DMS153 (cell line): ENCODE data around the gene DPF3.
"Not testable (repeated sequence)": the region's sequence is repeated elsewhere in the genome, so short reads cannot be mapped to it uniquely, and the experiment has no call there.

ENCODE experiments used
- DNase-seq: peaks from one replicate; lab custom pipeline; 2025; lab: John Stamatoyannopoulos, UW

Gene DPF3

DNA sequence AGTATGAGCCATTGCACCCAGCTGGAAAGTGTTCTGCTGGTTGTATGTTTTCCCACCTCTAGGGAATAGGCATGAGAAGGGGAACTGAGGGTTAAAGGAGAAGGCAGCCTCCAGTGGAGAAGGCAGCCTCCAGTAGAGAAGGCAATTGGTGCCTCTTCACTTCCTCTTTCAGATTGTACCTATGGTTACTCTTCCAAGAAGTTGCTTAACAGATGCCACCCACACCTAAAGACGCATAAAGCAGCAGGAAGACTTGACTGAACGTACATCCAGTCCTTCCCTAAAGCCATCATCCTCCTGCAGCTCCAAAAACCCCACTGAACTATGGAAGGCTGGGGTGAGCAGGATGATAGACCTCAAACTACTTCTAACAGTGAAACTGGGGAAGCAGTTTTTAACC lies 13.1 kb downstream of the DPF3 start:
- DNase-seq: no peak

DNA sequence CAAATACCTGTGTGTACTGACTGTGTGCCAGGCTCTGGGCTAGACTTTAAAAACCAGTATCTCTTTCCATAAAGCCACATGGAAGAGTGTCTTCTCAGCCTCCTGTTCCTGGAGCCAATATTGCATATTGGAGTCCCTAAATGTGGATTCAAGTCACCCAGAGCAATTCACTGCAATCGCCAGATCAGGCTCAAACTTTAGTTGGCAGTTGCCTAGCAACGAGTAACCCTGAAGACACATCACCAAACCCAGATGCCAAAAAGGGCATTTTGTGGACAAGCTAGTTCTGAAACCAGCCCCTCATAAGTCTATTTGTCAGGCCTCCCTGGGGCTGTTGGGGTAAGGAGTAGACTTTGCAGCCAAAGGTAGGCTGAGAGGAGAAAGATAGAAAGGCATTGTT lies 13.7 kb downstream of the DPF3 start:
- no peak for DNase-seq

DNA sequence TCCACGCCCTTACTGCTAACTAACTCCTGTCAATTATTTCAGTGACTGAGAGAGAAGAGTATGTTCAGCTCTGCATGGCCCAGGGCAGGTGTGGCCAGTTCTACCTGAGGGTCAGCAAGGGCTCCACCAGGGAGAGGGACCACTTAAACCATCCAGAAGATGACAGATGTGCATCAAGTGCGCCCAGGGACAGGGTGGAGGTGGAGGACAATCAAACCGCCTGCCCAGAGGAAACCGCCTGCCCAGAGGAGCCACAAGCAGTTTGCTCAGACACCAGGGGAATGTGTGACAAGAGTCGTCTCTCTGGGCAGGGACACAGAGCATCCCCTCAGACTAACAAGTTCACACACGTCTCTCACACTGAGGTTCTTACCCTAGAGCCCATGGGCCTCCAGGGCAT lies 14.5 kb downstream of the DPF3 start:
- DNase-seq: no peak

DNA sequence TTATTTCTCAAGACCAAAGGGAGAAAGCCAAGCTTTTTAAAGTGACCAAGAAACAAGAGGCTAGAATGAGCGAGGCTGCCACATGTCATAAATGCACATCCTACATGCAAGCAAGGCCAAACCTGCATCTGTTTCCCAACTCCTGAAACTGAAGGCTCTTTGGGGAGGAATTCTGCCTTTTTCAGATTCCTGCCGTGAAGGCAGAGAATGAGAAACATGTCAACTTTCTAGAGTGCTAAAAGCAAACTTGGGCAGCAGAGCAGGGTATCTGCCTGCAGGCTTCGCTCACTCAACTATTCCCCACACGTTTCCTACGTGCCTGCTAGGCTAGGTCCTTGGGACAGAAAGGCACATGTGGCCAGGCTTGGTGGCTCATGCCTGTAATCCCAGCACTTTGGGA lies 15.2 kb downstream of the DPF3 start:
- DNase-seq: no peak

DNA sequence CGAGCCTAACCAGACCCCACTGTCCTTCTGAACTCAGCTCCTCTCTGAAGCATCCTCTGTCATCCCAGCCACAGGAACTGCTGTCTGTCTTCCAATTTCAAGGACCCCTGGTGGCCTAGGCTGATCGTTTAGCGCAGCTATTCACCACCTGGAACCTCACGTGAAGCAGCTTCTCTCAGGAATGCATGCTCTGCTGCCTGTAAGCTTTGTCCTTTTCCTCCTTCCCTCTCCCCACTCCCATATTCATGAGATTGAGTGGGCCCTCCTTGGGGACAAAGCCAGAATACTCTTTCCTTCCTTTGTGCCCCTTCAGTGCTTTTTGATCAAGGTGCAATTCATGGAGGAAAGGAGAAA lies 17.2 kb downstream of the DPF3 start:
- no peak for DNase-seq

DNA sequence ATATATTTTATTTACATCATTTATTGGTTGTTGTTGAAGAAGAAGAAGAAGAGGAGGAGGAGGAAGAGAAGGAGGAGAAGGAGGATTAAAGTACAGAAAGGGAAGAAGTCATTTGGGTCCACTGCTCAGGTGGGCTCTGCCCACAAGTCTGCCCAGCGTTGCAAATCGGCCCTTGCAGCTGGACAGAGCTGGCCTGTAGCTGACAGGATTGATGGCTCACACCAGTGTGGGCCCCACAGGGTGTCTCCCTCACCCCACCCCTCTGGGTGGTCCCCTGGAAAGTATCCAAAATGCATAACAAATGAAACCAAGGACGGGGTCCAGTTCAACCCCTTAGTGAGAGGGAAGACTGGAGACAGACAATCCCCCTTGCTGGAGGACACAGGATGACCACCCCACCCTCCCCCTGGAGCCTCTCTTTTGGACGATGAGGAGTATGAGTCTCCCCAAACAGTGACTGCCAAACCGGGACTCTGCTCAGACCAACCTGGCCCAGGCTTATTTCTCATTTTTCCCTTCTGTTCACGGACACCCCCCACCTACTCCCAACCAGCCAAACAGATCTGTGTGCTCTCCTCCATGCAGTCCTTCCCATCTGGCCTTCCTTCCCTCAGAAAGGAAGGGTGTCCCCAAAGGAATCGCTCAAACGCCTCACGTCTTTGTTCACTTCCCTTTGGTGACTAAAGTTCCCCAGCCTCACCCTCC lies 17.7 kb downstream of the DPF3 start:
- no peak for DNase-seq

DNA sequence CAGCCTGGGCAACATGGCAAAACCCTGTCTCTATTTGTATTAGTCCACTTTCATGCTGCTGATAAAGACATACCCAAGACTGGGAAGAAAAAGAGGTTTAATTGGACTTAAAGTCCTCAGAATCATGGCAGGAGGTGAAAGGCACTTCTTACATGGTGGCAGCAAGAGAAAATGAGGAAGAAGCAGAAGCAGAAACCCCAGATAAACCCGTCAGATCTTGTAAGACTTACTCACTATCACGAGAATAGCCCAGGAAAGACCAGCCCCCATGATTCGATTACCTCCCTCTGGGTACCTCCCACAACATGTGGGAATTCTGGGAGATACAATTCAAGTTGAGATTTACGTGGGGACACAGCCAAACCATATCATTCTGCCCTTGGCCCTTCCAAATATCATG lies 23.0 kb downstream of the DPF3 start:
- not testable (repeated sequence) for DNase-seq

DNA sequence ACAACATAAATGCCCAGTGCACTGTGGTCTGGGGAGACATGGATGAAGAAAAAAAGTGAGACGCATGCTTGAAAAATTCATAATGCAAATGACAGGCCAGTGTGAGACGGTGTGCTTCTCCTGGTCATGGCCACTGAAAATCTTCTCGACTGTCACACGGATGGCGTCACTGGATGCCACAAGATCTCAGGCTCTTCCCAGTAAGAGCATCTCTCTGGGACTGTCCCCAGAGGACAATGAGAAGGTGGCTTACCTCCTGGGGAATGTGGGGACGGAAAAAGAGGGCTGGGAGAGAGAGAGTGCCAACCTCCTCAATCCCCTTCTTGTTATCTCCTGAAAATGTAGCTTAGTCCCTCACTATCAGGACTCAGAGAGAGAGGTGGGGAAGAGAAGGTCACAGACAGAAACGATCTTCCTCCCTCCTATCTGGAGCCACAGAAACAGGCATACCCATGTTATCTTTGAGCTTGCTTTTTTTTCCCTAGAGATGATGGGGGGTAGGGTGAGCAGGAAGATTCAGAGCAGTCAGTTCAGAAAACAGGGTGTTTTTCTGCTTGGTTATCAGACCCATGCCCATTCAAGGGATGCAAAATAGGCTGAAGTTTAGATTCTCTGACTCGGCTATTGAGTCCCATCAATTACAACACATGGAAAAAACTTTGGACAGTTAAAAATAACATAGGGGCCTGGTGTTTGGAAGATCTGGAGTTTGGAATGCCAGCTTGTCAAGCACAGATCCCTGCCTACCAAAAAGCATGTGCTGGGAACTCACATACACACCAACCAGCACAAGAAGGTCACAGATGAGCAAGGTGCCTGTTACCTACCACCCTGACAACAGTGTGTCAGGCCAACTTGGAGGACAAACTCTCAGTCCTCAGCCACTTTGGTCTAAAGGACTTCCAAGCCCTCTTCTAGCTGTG lies 24.2 kb downstream of the DPF3 start:
- DNase-seq: no peak

DNA sequence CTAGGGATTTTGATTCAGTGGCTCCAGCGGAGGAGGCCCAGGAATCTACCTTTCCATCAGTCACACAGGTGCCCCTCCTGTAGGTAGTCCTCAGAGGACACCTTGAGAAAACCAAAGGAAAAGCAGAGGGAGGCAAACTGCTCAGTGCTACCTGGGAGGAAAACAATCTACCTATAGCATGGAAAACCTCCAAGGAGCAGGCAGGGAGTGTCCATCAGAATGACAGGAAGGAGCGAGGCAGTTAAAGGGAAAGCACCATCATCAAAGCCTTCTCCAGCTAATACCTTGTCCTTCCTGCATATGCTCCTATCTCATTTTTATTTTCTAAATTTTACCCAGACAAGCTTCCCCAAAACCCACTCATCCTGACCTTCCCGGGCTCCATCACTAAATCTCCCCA lies 25.4 kb downstream of the DPF3 start:
- DNase-seq: no peak

DNA sequence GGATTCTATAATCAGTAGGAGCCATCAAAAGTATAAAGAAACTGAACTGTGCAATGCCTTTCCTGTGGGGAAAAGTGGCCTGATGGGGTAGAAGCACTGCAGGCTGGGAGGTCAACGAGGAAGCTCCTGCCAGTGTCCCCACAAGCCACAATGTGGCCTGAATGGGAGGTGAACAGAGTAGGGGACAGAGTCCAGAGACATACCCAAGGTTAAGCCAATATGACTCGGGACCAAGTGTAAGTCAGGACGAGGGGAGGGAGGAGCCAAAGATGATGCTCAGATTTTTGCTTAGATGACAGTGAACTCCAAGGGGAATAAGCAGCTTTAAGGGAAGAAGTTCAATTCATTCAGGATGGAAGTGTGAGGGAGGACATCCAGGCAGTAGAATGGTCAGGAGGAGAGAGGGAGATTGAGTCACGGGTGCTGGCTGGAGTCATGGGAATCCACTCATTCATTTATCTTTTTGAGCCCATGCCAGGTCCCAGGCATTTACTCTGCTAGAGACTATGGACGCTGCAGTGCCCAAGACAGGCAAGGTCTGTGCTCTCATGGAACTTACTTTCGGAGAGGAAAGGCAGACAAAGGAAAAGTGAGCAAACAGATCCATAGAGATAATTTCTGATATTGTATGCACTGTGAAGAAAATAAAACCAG lies 29.1 kb downstream of the DPF3 start:
- no peak for DNase-seq

DNA sequence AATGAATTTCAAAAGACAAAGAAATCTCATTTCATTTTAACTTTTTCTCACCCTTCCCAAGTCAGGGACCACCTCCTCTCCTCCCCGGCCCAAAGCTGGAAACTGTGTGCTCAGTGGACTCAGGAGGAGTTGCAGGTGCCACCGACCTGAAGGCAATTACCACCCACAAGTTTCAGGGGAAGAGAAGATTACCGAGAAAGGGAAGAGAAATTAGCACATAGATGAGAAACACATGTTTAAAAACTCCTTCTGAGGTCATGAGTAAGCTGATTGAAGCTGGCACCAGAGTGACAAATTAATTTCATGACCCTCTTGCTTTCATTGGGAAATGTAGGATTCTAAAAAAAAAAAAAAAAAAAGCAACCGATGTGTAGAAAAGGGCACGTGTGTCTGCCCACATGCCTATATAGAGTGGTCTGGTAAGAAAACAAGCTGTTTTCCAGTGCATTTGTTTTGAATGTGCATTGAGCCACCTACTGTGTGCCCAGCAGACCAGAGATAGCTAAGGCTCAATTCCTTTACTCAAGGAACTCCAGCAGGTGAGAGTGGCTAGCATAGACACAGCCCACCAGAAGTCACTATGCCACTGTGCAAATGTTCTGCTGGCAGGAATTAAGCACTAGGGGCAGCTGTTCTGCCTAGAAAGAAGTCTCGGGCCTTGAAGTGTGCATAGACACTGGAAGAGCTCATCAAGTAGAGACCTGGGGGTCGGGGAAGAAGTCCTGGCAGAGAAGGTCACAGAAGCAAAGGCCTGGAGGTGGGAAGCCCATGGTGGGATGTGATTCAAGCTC lies 30.5 kb downstream of the DPF3 start:
- no peak for DNase-seq

DNA sequence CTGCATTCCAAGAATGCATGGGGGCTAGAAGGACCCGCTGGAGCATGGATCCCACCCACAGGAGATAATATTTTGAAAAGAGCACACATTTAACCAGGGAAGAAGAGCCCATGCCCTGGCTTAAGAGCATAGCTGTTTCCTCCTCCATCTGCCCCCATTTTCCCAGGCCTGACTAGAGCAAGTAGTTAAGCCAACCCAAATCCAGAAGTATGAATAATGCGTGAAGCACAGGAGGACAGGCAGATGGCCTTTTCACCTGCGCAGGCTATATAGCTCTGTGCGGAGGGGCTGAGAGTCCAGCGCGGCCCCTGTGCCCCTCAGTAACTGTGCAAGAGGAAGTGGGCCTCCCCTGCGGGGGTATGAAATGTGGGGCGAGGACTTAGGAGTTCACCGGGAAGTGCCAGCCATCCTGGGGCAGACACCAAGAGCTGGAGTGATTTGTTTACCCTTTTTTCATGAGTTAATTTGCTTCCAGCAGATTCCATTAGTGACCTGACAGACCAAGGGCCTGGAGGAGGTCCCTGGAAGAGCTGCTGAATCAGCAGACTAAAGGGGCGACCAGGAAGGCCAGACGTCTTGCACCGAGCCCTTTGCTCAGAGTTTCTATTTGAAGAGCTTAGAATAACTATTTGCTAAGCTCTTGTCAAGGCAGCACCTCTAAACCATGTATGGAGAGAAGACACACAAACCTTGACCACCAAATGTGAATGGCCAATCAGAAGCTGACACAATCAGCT lies 37.2 kb downstream of the DPF3 start:
- no peak for DNase-seq

DNA sequence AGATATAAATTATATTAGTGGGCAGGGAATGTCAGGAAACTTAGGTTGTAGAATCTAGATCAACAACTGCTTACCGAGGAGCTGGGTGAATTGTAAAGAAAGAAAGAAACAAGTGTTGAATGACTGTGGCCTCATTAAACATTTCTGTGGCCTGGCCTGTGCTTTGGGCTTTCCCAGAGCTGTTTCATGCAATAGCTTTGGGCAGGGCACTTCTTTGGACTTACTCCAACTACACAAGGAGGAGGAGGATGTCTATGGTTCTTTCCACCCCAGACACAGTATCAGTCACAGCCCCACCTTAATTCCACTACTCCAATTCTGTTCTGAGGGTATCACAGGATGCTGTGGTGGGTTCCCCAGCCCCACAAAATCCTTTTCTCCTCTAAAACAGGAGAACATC lies 38.0 kb downstream of the DPF3 start:
- no peak for DNase-seq

DNA sequence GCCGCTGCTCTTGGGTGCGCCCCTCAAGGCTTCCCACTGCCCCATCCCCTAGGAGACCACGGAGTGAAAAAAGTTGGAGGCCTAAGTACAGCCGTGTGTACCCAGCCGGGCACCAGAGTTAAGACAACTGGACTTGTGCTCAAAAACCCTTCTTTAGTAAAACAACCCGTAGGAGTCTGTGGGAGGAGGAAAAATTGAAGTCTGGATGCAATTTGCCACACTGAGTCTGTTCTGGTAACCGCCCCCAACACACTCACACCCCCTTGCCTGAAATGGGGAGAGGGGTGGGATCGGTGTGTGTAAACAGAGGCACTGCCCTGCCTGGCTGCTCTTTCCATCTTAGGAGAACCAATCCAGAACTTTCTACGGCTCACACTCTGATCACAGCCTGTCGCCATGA lies 41.7 kb downstream of the DPF3 start:
- no peak for DNase-seq

DNA sequence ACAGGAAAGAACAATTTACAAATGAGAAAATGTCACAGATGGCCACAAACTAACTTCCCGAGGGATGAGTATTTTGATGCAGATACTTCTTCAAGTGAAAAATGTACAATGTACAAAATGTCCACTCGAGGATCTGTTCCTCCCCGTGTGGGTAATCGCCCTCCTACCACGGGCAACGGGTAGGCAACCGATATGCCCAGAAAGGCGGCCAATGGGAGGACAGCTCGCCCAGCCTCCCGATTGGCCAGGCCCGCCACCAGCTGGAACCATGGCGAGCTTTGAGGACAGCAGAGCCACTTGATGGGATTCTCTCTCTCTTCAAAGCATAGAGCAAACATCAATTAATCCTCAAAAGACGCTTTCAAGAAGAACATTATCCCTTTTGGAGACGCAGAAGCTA lies 42.3 kb downstream of the DPF3 start:
- no peak for DNase-seq

DNA sequence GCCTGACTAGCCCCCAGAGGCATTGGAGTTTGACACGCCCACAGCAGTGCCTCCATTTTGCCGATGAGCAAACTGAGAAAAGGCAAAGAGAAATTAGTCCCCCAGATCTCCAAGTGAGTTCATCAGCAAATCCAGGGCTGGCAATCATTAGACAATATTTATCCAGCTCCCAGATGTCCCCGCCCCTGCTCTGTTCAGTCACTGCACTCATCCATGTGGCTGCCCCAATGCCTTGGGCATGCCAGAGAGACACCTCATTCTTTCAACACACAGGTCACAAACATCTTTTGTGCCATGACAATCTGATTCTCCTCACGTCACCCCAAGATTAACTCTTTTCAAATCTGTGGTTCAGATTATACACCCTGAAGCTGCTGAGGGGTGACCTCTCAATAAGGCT lies 43.5 kb downstream of the DPF3 start:
- DNase-seq: no peak

DNA sequence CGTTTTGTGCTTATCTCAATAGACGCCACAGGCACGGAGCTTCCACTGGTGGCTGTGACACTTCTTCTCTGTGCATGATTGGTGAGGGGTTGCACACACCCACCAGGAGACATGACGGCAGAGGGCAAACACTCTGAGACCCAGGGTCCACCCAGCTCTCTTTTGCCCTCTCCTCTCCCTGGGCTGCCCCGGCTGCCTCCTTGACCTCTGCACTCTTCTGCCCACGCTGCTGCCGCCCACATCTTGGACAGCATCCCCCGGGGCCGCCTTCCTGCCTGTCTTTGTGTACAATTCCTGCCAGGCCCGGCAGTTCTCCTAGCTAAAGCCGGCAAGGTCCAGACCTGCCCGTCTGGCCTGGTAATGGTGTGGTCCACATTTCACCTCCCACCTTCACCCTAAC lies 44.7 kb downstream of the DPF3 start:
- DNase-seq: no peak

DNA sequence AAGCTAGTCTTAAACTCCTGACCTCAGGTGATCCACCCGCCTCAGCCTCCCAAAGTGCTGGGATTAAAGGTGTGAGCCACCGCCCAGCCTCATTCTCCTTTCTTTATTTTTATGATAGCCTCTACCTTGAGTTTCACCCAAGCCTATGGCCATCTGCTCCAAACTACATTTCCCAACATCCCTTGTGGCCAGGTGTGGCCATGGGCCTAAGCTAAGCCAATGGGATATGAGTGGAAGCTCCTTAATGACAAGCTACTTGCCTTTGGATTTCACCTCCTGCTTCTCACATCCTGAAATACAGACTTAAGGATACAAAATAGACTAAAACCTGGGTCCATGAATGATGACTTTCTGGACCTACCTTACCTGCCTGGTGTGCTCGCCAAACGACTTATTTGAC lies 46.2 kb downstream of the DPF3 start:
- DNase-seq: no peak

DNA sequence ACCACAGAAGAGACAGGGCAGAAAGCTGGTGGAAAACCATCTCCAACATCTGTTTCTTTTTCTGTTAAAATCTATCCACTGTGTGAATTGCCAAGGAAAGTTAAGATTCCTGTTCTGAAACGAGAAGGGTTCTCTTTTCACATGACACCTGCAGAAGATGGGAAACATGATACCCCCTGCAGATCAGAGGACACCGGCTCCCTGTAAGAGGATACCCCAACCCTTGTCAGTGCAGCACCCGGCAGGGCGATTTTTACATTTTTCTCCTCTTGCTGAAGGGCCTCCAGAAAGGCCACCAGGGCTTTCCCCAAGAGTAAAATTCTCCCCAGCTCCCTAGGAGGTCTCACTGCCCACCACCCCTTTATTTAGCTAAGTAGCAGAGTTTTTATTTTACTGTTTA lies 48.2 kb downstream of the DPF3 start:
- no peak for DNase-seq

DNA sequence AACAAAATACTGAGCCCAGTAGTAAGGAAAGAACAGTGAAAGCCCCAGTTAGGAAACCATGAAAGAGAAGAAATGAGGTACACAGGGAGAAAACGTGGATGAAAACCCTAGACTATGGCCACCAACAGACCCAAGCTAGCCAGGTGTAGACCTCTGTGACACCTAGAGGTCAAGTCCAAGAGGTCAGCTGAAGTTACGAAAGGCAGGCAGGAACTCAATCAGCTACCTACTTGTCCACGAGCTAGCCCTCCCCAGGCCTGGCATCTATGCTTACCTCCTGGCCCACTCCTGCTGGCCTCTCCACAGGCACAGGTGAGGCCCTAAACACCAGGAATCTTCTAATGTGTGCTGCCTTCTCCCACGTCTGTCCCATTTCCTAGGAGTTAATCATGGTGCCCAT lies 48.7 kb downstream of the DPF3 start:
- no peak for DNase-seq

DNA sequence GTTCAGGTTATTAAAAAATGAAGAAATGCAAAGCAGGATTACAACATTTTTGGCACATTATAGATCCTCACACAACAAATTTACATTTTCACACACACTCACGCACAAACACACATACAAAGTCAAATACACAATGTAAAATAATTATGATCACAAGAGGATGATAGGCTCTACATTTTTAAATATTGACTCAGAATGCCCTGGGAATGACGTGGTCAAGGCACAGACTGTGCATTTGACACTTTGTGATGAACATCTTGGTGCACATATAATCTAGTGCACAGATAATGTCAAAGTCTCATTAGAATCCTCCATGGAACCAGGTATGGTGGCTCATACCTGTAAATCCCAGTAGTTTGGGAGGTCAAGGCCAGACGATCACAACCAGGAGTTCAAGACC lies 49.4 kb downstream of the DPF3 start:
- no peak for DNase-seq
